Measurements from ENCODE around the gene GRIN2C.

- TF ChIP-seq, protein P1, sequence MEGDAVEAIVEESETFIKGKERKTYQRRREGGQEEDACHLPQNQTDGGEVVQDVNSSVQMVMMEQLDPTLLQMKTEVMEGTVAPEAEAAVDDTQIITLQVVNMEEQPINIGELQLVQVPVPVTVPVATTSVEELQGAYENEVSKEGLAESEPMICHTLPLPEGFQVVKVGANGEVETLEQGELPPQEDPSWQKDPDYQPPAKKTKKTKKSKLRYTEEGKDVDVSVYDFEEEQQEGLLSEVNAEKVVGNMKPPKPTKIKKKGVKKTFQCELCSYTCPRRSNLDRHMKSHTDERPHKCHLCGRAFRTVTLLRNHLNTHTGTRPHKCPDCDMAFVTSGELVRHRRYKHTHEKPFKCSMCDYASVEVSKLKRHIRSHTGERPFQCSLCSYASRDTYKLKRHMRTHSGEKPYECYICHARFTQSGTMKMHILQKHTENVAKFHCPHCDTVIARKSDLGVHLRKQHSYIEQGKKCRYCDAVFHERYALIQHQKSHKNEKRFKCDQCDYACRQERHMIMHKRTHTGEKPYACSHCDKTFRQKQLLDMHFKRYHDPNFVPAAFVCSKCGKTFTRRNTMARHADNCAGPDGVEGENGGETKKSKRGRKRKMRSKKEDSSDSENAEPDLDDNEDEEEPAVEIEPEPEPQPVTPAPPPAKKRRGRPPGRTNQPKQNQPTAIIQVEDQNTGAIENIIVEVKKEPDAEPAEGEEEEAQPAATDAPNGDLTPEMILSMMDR (IDR thresholded peaks at IDR 0.05) = no peak
- TF ChIP-seq ZFX (IDR thresholded peaks at IDR 0.05; ENCODE audit: borderline replicate concordance) = no peak
Measured at GRCh38 chr17:74825952-74826719, 33.5 kb downstream of the GRIN2C start.

All from 22Rv1 (cell line).